GM19328 (cell line): ENCODE measurements around the gene PLCXD3.
"Not testable (repeated sequence)": the region's sequence is repeated elsewhere in the genome, so short reads cannot be mapped to it uniquely, and the experiment has no call there.

Source experiments
- ATAC-seq: cut with Tn5 transposase; IDR thresholded peaks from one replicate; pipeline ENCODE4 v1.9.1; 2021; ENCODE audit warnings: mild to moderate bottlenecking, moderate library complexity; ENCODE audit not compliant: unreplicated experiment

Gene PLCXD3

GRCh38 chr5:41363343-41363986 lies 146.9 kb downstream of the PLCXD3 start:
- ATAC-seq, result no peak

GRCh38 chr5:41356786-41357185 lies 153.6 kb downstream of the PLCXD3 start:
- ATAC-seq, result no peak

- no peak for ATAC-seq
Measured at GRCh38 chr5:41349846-41350245, 160.6 kb downstream of the PLCXD3 start.

GRCh38 chr5:41347569-41347968 lies 162.8 kb downstream of the PLCXD3 start:
- ATAC-seq, result no peak

- no peak for ATAC-seq
Measured at GRCh38 chr5:41346609-41347008, 163.8 kb downstream of the PLCXD3 start.

GRCh38 chr5:41345295-41345694 lies 165.1 kb downstream of the PLCXD3 start:
- no peak for ATAC-seq

- no peak for ATAC-seq
Measured at GRCh38 chr5:41339339-41339738, 171.1 kb downstream of the PLCXD3 start.

- ATAC-seq, result no peak
Measured at GRCh38 chr5:41338136-41338675, 172.2 kb downstream of the PLCXD3 start.

GRCh38 chr5:41337724-41338123 lies 172.7 kb downstream of the PLCXD3 start:
- ATAC-seq, result no peak

GRCh38 chr5:41337216-41337615 lies 173.2 kb downstream of the PLCXD3 start:
- ATAC-seq, result no peak

GRCh38 chr5:41336471-41336870 lies 173.9 kb downstream of the PLCXD3 start:
- ATAC-seq, result no peak

GRCh38 chr5:41335596-41336181 lies 174.7 kb downstream of the PLCXD3 start:
- ATAC-seq, result no peak

GRCh38 chr5:41334758-41335157 lies 175.6 kb downstream of the PLCXD3 start:
- ATAC-seq, result no peak

GRCh38 chr5:41334221-41334620 lies 176.2 kb downstream of the PLCXD3 start:
- ATAC-seq, result no peak

GRCh38 chr5:41325074-41325473 lies 185.3 kb downstream of the PLCXD3 start:
- no peak for ATAC-seq

- ATAC-seq, result not testable (repeated sequence)
Measured at GRCh38 chr5:41322826-41323225, 187.6 kb downstream of the PLCXD3 start.

- ATAC-seq, result no peak
Measured at GRCh38 chr5:41312478-41313060, 197.8 kb downstream of the PLCXD3 start.

GRCh38 chr5:41312066-41312465 lies 198.3 kb downstream of the PLCXD3 start:
- ATAC-seq, result no peak

GRCh38 chr5:41309275-41309674 lies 201.1 kb downstream of the PLCXD3 start:
- no peak for ATAC-seq

GRCh38 chr5:41306005-41306404 lies 204.4 kb downstream of the PLCXD3 start:
- no peak for ATAC-seq

- no peak for ATAC-seq
Measured at GRCh38 chr5:41305056-41305455, 205.3 kb downstream of the PLCXD3 start.

GRCh38 chr5:41296066-41296465 lies 214.3 kb downstream of the PLCXD3 start:
- ATAC-seq, result no peak
